ENCODE results near the gene GARIN5A. TPM values are rescaled to one million over a fixed set of nuclear protein-coding genes. Genes with fewer than 3 reads are reported as not detected.

Gene GARIN5A
- total and polyA plus RNA-seq, 2 experiments from 2014 or later, result 0.20 TPM; not detected in 1

DNA sequence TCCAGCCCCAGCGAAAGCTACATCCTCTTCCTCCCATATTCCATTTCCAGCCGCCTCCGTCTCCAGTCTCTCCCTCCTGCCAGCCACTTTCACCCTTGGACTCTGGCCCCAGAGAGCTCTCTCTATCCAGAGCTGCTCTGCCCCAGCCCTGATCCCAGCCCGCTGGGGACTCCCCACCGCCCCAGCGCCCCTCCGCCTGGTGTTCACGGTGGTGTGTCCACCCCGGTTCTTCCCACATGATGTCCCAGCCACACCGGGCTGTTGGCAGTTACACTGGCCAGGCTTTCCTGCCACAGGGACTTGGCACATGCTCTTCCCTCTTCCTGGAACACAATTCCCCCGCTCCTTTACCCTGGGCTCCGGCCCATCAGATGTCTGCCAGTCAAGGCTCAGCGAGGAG, 11.6 kb downstream of the GARIN5A start:
- Histone ChIP-seq H3K79me2 (ENCODE audit: insufficient read depth) (no peaks in the 10 kb centered on the region), H3F3A (ENCODE audit: insufficient read depth) (no peaks in the 10 kb centered on the region), H3K27ac (no peak overlapping the region), H3K36me3 (ENCODE audit: low read depth) (no peaks in the 10 kb centered on the region), H3K4me2 (ENCODE audit: unreplicated experiment) (no peak overlapping the region), H3K27me3 (replicated peaks; ENCODE audit: insufficient read depth) (no peaks in the 10 kb centered on the region; the same call in 1 of the 2 replicates), H3K4me1 (ENCODE audit: insufficient read depth) (no peaks in the 10 kb centered on the region), H2AFZ (no peak overlapping the region), H3K9ac (no peak overlapping the region), H4K20me1 (ENCODE audit: insufficient read depth) (no peaks in the 10 kb centered on the region), H3K9me2 (ENCODE audit: insufficient read depth) (no peaks in the 10 kb centered on the region), H3K4me3 (no peak overlapping the region), H3K9me3 (ENCODE audit: low read depth) (no peaks in the 10 kb centered on the region)
- TF ChIP-seq EZH2phosphoT487 (IDR thresholded peaks at IDR 0.05; ENCODE audit: insufficient read depth, low read depth), result no peak
- no peak for TF ChIP-seq EZH2 (IDR thresholded peaks at IDR 0.05; ENCODE audit: insufficient read depth, poor library complexity, severe bottlenecking)
- 58 to 69% methylated on average over 11 to 13 of the region's 13 CpGs for WGBS, 2 experiments (ENCODE audit: low coverage in 1 of 2, low lambda C conversion rate in 2 of 2, missing lambda C conversion rate in 2 of 2)
- DNase-seq, result no peak
- in situ Hi-C loops (cut with MboI), result no loop called here

DNA sequence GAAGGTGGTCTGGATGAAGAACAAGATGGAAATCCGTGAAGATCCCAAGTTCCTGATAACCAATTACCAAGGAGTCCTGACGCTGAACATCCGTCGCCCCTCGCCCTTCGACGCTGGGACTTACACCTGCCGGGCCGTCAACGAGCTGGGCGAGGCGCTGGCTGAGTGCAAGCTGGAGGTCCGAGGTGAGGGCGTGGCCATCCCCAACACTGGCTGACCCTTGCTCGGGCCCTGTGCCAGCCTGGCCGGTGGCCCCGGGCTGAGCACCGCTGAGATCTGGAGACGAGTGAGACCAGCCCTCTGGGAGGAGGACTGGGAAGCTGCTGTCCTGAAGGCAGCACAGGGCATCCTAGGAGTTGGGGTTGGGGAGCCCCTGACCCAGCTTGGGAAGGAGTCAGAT, 12.3 kb downstream of the GARIN5A start:
- no peak for TF ChIP-seq EZH2phosphoT487 (IDR thresholded peaks at IDR 0.05; ENCODE audit: insufficient read depth, low read depth)
- TF ChIP-seq EZH2 (IDR thresholded peaks at IDR 0.05; ENCODE audit: insufficient read depth, poor library complexity, severe bottlenecking), result no peak
- Histone ChIP-seq H3K9ac (no peak overlapping the region), H3K4me2 (ENCODE audit: unreplicated experiment) (no peak overlapping the region), H3K36me3 (ENCODE audit: low read depth) (no peaks in the 10 kb centered on the region), H3K27ac (no peak overlapping the region), H3K9me2 (ENCODE audit: insufficient read depth) (no peaks in the 10 kb centered on the region), H4K20me1 (ENCODE audit: insufficient read depth) (no peaks in the 10 kb centered on the region), H3K9me3 (ENCODE audit: low read depth) (no peaks in the 10 kb centered on the region), H3F3A (ENCODE audit: insufficient read depth) (no peaks in the 10 kb centered on the region), H2AFZ (no peak overlapping the region), H3K4me3 (no peak overlapping the region), H3K4me1 (ENCODE audit: insufficient read depth) (no peaks in the 10 kb centered on the region), H3K79me2 (ENCODE audit: insufficient read depth) (no peaks in the 10 kb centered on the region), H3K27me3 (replicated peaks; ENCODE audit: insufficient read depth) (no peaks in the 10 kb centered on the region; the same call in 1 of the 2 replicates)
- in situ Hi-C loops (cut with MboI), result no loop called here
- WGBS, 2 experiments (ENCODE audit: low coverage in 1 of 2, low lambda C conversion rate in 2 of 2, missing lambda C conversion rate in 2 of 2), result 45 to 55% methylated on average over 19 of the region's 19 CpGs
- DNase-seq, result no peak

- TF ChIP-seq EZH2 (IDR thresholded peaks at IDR 0.05; ENCODE audit: insufficient read depth, poor library complexity, severe bottlenecking), result no peak
- TF ChIP-seq EZH2phosphoT487 (IDR thresholded peaks at IDR 0.05; ENCODE audit: insufficient read depth, low read depth), result no peak
- 60 to 62% methylated on average over 7 of the region's 7 CpGs for WGBS, 2 experiments (ENCODE audit: low coverage in 1 of 2, low lambda C conversion rate in 2 of 2, missing lambda C conversion rate in 2 of 2)
These were observed 13.7 kb downstream of the GARIN5A start for GRCh38 chr19:50462970-50463369.

DNA sequence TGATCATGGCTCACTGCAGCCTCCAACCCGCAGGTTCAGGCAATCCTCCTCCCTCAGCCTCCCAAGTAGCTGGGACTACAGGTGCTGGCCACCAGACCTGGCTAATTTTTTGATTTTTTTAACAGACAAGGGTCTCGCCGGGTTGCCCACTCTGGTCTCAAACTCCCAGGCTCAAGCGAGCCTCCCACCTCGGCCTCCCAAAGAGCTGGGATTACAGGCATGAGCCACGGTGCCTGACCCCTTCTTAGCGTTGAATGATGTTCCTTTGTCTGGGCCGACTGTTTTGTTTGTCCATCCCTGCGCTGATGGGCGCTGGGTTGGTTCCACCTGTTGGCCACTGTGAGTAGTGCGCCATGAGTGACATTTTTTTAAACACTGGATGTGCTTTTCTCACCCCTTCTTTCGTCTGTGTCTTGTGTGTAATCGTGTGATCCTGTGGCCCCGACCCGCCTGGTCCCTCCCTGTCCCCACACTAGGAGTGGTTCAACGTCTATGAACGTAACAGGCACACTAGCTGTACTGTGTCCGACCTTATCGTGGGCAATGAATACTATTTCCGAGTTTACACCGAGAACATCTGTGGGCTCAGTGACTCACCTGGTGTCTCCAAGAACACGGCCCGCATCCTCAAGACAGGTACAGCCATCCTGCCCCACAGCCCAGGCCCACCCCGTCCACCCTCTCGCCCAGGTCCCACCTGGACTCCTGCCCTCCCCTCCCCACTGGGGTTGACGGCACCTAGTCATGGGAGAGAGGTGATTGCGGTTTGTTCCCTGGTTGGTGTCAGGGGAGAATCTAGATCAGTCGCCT, 15.4 kb downstream of the GARIN5A start:
- no peak for TF ChIP-seq EZH2phosphoT487 (IDR thresholded peaks at IDR 0.05; ENCODE audit: insufficient read depth, low read depth)
- no peak for TF ChIP-seq EZH2 (IDR thresholded peaks at IDR 0.05; ENCODE audit: insufficient read depth, poor library complexity, severe bottlenecking)
- Histone ChIP-seq H3K9me2 (ENCODE audit: insufficient read depth) (no peaks in the 10 kb centered on the region), H3K4me3 (no peak overlapping the region), H3K27me3 (replicated peaks; ENCODE audit: insufficient read depth) (peaks cover 9% of the 10 kb centered on the region), H3K9me3 (ENCODE audit: low read depth) (no peaks in the 10 kb centered on the region), H3K4me1 (ENCODE audit: insufficient read depth) (no peaks in the 10 kb centered on the region), H3K9ac (no peak overlapping the region), H2AFZ (no peak overlapping the region), H3K79me2 (ENCODE audit: insufficient read depth) (no peaks in the 10 kb centered on the region), H3K27ac (no peak overlapping the region), H3F3A (ENCODE audit: insufficient read depth) (no peaks in the 10 kb centered on the region), H3K4me2 (ENCODE audit: unreplicated experiment) (no peak overlapping the region), H3K36me3 (ENCODE audit: low read depth) (no peaks in the 10 kb centered on the region), H4K20me1 (ENCODE audit: insufficient read depth) (no peaks in the 10 kb centered on the region)
- WGBS, 2 experiments (ENCODE audit: low coverage in 1 of 2, low lambda C conversion rate in 2 of 2, missing lambda C conversion rate in 2 of 2), result 23 to 24% methylated on average over 24 to 28 of the region's 28 CpGs
- in situ Hi-C loops (cut with MboI), result no loop called here
- peak; percentile 79 for DNase-seq

More at GRCh38 chr19:50462970-50463369, 13.7 kb downstream of the GARIN5A start:
- Histone ChIP-seq H3K79me2 (ENCODE audit: insufficient read depth) (no peaks in the 10 kb centered on the region), H3K4me3 (no peak overlapping the region), H3K9ac (no peak overlapping the region), H3K4me2 (ENCODE audit: unreplicated experiment) (no peak overlapping the region), H3K9me3 (ENCODE audit: low read depth) (no peaks in the 10 kb centered on the region), H3K9me2 (ENCODE audit: insufficient read depth) (no peaks in the 10 kb centered on the region), H2AFZ (no peak overlapping the region), H4K20me1 (ENCODE audit: insufficient read depth) (no peaks in the 10 kb centered on the region), H3F3A (ENCODE audit: insufficient read depth) (no peaks in the 10 kb centered on the region), H3K4me1 (ENCODE audit: insufficient read depth) (no peaks in the 10 kb centered on the region), H3K27me3 (replicated peaks; ENCODE audit: insufficient read depth) (peaks cover 8% of the 10 kb centered on the region), H3K36me3 (ENCODE audit: low read depth) (no peaks in the 10 kb centered on the region), H3K27ac (no peak overlapping the region)
- in situ Hi-C loops (cut with MboI), result no loop called here
- no peak for DNase-seq

All from GM23248 (cell line).